Stimulated activated CD8-positive, alpha-beta memory T cell treated with anti-CD3 and anti-CD28 coated beads, Interleukin-12 subunit alpha, Interleukin-12 subunit beta, amount 100 ng/mL, for 1 hour (primary cell): Measurements from ENCODE around the gene EPHB2.
"Not testable (repeated sequence)": the region's sequence is repeated elsewhere in the genome, so short reads cannot be mapped to it uniquely, and the experiment has no call there.

Source experiments
- DNase-seq: peaks from one replicate; pipeline ENCODE4 v3.0.0-alpha.2; 2020; ENCODE audit warnings: low read depth

Gene EPHB2

DNA sequence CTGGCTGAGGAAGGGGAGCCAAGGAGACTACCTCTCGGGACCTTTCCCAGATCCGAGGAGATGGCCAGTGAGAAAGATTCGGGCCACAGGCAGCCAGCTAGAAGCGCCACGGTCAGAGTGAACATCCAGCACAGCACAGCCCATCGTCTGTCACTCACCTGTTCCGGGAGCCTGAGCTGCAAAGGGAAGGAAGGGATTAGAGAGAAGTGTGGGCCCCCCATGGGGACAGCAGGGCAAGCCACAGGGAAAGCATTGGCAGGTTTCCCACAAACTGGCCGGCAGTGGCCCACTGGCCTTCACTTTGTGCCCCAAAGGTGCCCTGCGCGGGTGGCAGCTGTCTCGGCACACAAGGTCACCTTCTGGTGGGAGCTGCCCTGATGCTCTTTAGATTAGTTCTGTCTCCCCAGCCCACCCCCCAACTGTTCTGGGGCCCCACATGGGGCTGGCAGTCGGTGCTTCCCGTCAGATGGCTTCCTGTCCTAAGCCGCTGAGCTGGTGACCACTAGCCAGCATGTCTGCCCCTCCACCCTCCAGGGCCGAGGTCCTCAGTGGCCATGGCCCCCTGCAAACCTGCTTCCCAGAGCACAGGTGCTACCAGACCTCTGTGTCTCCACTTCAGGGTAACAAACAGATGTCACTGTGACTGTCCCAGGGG lies 205.3 kb downstream of the EPHB2 start:
- no peak for DNase-seq

DNA sequence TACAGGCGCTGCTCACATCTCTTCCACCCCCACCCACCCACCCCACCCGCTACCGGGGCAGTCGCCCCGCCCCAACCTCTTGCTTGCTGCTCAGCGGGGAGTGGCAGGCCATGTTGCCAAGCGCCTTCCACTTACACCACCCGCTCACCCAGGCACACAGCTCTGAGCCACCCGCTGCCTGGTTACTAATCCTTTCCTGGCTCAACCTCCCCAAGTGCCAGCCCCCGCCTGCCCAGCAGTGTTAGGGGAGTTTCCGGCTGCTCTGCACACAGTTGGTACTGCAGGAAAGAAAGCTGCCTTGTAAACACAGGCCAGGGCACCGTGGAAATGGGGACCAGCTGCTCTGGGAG lies 205.8 kb downstream of the EPHB2 start:
- DNase-seq: no peak

DNA sequence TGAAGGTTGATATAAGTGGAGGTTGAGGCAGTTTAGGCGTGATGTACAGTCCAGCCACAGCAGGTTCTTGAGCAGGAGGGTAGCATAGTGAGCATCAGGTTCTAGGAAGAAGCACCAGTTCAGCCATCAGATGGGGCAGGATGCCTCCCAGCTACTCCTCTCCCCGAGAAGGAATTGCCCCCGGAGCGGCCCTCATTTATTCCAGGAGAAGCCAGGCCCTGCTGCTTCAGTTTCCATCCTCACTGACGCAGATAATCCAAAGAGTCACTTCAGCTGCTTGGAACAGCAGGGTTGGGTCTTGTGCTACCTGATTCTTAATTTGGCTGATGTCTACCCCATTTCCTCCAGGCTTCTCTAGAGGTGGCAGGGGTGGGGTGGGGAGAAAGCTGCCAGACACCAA lies 207.3 kb downstream of the EPHB2 start:
- no peak for DNase-seq

- no peak for DNase-seq
These were observed 208.0 kb downstream of the EPHB2 start for GRCh38 chr1:22918644-22919043.

GRCh38 chr1:22919341-22920025 lies 208.8 kb downstream of the EPHB2 start:
- DNase-seq: no peak

- DNase-seq: no peak
These were observed 209.5 kb downstream of the EPHB2 start for GRCh38 chr1:22920026-22920733.

- no peak for DNase-seq
These were observed 210.3 kb downstream of the EPHB2 start for GRCh38 chr1:22920734-22921451.

DNA sequence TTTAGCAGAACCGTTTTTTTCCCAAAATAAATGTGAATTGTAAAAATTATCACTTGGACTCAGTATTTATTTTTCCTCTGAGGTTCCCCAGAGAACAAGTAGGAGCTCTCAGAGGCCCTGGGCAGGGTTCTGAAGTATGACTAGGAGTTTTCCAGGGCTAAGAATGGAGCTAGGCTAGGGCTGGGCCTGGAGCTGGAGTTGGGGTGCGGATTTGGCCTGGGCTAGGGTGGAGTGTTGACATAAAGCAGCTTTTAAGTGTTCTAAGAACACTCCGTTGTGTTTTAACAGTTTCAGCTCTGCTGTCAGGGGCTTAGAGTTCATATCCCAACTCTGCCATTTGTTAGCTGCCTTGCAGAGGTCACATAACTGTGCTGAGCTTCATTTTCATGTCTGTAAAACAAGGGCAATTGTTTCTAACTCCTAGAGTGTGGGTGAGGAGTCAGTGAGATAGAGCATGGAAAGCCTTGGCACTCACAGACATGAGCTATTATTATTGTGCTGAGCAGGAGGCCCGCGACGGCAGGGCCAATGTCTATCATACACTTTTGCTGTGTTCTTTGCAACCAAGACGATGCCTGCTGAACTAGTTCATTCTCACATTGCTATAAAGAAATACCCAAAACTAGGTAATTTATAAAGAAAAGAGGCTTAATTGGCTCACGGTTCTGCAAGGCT lies 210.9 kb downstream of the EPHB2 start:
- DNase-seq: no peak

- no peak for DNase-seq
These were observed 212.0 kb downstream of the EPHB2 start for GRCh38 chr1:22922640-22923039.

- DNase-seq: no peak
These were observed 214.5 kb downstream of the EPHB2 start for GRCh38 chr1:22925111-22925510.

- no peak for DNase-seq
These were observed 219.7 kb downstream of the EPHB2 start for GRCh38 chr1:22930240-22930912.

DNA sequence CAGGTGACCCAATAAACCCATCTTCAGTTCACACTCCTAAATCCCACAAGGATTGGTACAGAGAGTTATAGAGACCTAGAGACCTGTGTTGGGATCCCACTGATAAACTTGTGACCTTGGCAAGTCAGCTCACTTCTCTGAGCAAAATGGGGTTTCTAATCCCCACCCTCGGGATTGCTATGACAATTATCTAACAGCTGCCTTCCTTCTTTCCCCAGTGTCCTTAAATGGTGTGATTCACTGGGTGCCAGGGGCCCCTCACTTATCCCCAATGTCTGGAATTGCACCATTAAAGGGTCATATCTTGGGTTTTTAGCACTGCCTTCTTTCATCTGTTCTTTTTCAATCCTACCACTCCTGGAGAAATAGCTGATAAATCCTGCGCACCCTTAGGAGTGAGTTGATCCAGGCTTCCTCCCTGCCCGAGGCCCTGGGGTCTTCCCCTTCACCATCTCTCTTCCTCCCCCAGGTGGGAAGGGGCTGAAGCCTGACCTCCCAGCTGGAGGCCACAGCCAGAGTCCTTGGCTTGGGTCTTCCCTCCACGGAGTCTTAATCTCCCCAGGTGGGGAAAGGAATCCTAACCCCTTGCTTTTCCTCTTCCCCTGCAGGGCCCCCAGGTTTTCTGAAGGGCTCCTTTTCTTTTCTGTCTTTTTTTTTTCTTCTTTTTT lies 222.3 kb downstream of the EPHB2 start:
- DNase-seq: no peak

DNA sequence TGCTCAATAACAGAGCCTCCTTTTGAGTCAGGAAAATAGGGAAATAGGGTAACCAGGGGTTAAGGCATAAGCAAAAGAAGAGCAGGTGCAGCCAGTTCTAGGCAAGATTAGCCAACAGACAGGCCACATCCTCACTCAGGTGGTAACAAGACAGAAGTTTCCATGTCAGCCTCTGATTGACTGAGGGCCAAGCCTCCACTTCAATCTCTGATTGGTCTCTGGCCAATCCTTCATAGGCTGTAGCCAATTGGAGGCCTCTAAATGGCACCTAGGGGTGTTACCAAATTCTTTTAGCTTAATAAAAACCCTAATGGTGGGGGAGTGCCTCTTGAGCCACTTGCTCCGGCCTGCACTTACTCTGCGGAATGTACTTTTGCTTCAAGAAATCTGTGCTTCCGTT lies 224.8 kb downstream of the EPHB2 start:
- no peak for DNase-seq

DNA sequence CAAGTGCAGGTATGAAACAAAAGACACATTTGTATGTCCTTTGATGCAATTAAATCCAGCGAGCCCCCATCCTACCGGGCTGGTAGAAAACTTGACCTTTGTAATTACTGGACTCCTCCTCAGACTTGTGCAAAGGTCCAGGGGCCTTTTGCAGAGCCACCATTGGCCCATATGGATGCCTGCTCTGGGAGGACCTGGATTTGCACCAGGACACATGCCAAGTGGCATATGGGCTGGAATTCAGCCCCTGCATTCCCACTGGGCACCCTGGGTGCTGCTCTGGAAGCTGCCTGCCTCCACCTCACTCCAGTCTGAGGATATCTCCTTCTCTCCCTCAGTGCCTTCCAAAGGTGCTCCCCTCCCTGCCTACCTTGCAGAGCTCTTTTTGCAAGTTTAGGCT lies 226.0 kb downstream of the EPHB2 start:
- no peak for DNase-seq

DNA sequence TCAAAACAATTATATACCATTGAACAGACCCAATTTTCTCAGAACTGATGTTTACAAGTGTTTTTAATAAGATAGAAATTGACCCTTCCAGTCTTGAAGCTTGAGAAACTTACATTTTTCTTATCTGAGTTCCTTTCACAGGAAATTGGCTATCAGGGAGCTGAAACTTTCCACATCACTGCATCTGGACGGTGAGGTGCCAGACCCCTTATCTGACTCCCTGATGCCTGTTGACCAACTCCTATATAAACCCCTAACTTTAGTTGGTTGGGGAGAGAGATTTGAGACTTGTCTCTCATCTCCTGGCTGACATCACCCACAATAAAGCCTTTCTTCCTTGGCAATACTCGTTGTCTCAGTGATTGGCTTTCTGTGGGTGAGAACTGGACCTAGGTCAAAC lies 230.6 kb downstream of the EPHB2 start:
- no peak for DNase-seq

GRCh38 chr1:22944346-22945055 lies 233.9 kb downstream of the EPHB2 start:
- no peak for DNase-seq

GRCh38 chr1:22945171-22945570 lies 234.5 kb downstream of the EPHB2 start:
- not testable (repeated sequence) for DNase-seq

DNA sequence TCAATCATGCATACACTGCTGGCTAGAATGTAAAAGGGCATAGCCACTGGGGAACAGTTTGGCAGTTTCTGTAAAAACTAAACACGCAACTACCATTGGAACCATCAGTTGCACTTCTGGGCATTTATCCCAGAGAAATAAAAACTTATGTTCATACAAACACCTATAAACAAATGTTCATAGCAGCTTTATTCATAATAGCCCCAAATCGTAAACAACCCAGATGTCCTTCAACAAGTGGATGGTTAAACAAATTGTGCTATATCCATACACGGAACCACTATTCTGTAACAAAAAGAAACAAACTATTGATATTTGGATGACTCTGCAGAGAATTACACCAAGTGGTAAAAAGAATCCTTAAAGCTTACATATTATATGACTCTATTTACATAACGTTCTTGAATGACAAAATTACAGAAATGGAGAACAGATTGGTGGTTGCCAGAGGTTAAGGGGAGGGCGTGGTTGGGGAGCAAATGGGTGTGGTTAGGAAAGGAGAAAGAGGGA lies 239.2 kb downstream of the EPHB2 start:
- no peak for DNase-seq

DNA sequence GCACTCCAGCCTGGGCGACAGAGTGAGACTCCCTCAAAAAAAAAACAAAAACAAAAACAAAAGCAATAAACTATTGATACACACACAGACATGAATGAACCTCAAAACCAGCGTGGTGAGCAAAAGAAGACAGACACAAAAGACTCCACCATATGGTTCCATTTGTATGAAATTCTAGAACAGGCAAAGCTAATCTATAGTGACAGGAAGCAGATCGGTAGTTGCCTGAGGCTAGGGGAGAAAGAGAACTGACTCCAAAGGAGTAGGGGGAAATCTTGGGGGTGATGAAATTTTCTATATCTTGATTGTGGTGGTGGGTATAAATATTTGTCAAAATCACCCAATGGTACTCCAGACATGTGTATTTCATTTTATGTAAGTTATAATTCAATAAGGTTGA lies 241.2 kb downstream of the EPHB2 start:
- DNase-seq: no peak

- no peak for DNase-seq
These were observed 242.0 kb downstream of the EPHB2 start for GRCh38 chr1:22952694-22953056.
